Testis (tissue), 3 donors: ENCODE measurements around the gene SHROOM3. TPM values are rescaled to one million over a fixed set of nuclear protein-coding genes. Genes with fewer than 3 reads are reported as not detected.

ENCODE experiments used
- DNase-seq: peaks from one replicate; pipeline ENCODE4 v3.0.0-alpha.2; 2019
- H3K27ac ChIP-seq, 2 donors: fragments of 200-600 bp; sonication (generic); one replicate each; pipeline ENCODE4 v1.5.1; 2019
- H3K27me3 ChIP-seq: fragments of 200-600 bp; sonication (generic); one replicate; pipeline ENCODE4 v1.5.1; 2019
- H3K36me3 ChIP-seq: fragments of 200-600 bp; sonication (generic); one replicate; pipeline ENCODE4 v1.5.1; 2017; ENCODE audit warnings: low read depth; ENCODE audit errors: missing control alignments
- H3K4me1 ChIP-seq: fragments of 200-600 bp; sonication (generic); one replicate; pipeline ENCODE4 v1.5.1; 2019
- H3K4me3 ChIP-seq, 2 donors: fragments of 200-600 bp; sonication (generic); one replicate each; pipeline ENCODE4 v1.5.1; 2017 to 2019
- H3K9me3 ChIP-seq: fragments of 200-600 bp; sonication (generic); one replicate; pipeline ENCODE4 v1.5.1; 2017
- POLR2A ChIP-seq: fragments of 450-650 bp; IDR thresholded peaks from one replicate; pipeline ENCODE4 v1.6.1; 2017; ENCODE audit warnings: antibody characterized with exemption, mild to moderate bottlenecking, moderate library complexity
- WGBS, 2 donors: methylation state at CpG; one replicate each; pipeline ENCODE4 v1.1.5; 2018; 5-methylcytosine and 5-hydroxymethylcytosine counted together
- intact Hi-C: fragments of 100-400 bp; cut with DNase I; formaldehyde crosslinking; loops from one replicate; pipeline ENCODE4 v1.15.1; 2023; ENCODE audit warnings: low total_unique reads
- polyA plus RNA-seq: library from polyadenylated mRNA; stranded (reverse); fragments of 350-450 nt; fragmentation: Illumina TruSeq; extraction: RNeasy Lipid Tissue Mini Kit (QIAGEN cat#74804); gene quantifications from one replicate; pipeline ENCODE4 v1.2.3, GENCODE V29; 2014; ENCODE audit warnings: low read depth, low replicate concordance; ENCODE audit not compliant: insufficient read depth
- total RNA-seq, 2 donors: library from RNA; depleted of rRNA; stranded (reverse); fragments of >200 nt; gene quantifications; one replicate each; pipeline ENCODE4 v1.2.3, GENCODE V29; 2016
- TF ChIP-seq, protein P1 (sequence below), 3 experiments: fragments of 450-650 bp in 2 of 3; fragments of 200-600 bp in 1 of 3; sonication (generic) in 1 of 3; IDR thresholded peaks; one replicate each; pipeline ENCODE4 v1.5.1; 2016 to 2019; ENCODE audit warnings: antibody characterized with exemption in 3 of 3, mild to moderate bottlenecking in 2 of 3, moderate library complexity in 1 of 3

The SHROOM3 gene
- total and polyA plus RNA-seq, 3 donors from 2014 or later, result 3.9 to 7.2 (median 6.4) TPM

DNA sequence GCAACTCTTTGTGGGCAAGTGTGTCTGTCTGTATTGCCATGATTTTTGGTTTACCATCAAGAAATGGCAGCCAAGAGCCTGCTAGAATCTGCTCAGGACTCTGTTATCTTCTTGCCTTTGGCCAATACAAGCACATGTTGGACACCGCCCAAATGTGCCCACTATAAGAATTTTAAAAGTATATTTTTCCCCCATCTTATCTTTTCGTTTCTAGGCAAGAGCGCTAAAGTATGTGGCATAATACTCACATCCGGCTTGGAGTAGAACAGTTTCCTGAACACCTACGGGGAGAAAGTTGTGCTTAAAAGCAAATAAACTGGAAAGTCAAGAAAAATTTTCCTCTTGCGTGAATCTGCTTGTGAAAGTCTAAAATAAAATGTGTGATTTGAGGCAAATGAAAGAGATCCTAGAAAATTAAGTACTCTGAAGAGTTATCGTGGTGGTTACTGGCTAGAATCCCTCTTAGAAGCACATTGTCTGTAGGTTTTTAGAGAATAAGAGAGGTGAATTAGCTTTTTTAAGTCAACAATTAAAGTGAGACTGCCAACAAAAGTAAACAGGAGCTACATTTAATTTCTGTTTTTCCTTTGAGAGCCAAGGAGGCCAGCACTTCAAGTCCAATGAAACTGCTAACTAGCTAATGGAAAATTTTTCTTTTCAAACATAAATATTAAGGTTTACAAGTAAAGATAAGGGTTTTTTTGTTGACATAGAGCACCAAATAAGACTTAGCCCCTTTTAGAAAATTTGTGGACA lies 242.7 kb downstream of the SHROOM3 start:
- intact Hi-C loops, result no loop called here
- Histone ChIP-seq H3K9me3 (no peaks in the 10 kb centered on the region), H3K27me3 (no peaks in the 10 kb centered on the region), H3K4me1 (no peaks in the 10 kb centered on the region), H3K4me3 (no peak overlapping the region), H3K27ac (no peak overlapping the region), H3K36me3 (no peaks in the 10 kb centered on the region)
- TF ChIP-seq, protein P1, sequence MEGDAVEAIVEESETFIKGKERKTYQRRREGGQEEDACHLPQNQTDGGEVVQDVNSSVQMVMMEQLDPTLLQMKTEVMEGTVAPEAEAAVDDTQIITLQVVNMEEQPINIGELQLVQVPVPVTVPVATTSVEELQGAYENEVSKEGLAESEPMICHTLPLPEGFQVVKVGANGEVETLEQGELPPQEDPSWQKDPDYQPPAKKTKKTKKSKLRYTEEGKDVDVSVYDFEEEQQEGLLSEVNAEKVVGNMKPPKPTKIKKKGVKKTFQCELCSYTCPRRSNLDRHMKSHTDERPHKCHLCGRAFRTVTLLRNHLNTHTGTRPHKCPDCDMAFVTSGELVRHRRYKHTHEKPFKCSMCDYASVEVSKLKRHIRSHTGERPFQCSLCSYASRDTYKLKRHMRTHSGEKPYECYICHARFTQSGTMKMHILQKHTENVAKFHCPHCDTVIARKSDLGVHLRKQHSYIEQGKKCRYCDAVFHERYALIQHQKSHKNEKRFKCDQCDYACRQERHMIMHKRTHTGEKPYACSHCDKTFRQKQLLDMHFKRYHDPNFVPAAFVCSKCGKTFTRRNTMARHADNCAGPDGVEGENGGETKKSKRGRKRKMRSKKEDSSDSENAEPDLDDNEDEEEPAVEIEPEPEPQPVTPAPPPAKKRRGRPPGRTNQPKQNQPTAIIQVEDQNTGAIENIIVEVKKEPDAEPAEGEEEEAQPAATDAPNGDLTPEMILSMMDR (IDR thresholded peaks at IDR 0.05), result no peak
- TF ChIP-seq POLR2A, result no peak
- WGBS, 2 donors, result 57 to 64% methylated on average over 7 of the region's 7 CpGs
- DNase-seq, result no peak

DNA sequence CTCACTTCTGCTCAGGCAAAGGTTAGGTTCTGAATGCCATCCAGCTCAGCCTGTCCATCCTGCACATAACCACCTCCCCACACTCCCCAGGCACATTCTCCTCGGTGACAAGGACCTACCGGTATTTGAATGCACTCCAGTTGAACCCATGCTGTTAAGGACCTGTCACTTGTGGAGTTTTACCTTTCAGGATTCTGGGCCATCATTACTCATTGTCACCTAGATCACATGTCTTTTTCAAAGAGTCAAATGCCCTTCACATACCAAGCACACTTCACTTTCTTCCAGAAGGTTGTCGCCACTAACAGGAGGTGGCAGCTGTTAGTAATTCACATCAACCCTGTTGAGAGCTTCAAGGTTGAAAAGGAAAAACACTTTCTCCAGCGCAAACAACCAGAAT lies 244.7 kb downstream of the SHROOM3 start:
- intact Hi-C loops, result no loop called here
- no peak overlapping the region for H3K4me3 ChIP-seq
- H3K36me3 ChIP-seq, result no peaks in the 10 kb centered on the region
- DNase-seq, result no peak
- H3K27ac ChIP-seq, result no peak overlapping the region
- 88 to 92% methylated on average over 4 of the region's 4 CpGs for WGBS, 2 donors
- H3K9me3 ChIP-seq, result no peaks in the 10 kb centered on the region
- H3K27me3 ChIP-seq, result no peaks in the 10 kb centered on the region
- no peaks in the 10 kb centered on the region for H3K4me1 ChIP-seq
- no peak for TF ChIP-seq POLR2A
- TF ChIP-seq, protein P1 (IDR thresholded peaks at IDR 0.05), result no peak

DNA sequence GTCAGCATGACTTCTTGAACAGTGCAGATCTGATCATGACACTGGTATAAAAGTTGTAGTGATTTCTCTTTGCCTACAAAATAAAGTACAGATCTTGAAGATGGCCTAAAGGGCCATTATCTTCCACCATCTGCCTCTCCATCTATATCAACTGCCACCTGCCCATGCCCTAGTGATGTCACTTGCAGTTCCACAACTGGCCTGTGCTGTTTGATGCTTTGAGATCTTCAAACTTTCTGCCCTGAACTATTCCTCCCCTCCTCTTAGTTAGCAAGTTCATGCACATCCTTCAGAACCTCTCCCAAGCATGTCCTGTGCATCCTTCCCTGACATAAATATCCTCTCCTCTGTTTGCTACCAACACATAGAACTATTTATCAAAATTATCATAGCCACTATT lies 245.9 kb downstream of the SHROOM3 start:
- intact Hi-C loops, result no loop called here
- Histone ChIP-seq H3K9me3 (no peaks in the 10 kb centered on the region), H3K4me1 (no peaks in the 10 kb centered on the region), H3K4me3 (no peak overlapping the region), H3K36me3 (no peaks in the 10 kb centered on the region), H3K27ac (no peak overlapping the region), H3K27me3 (no peaks in the 10 kb centered on the region)
- TF ChIP-seq, protein P1 (IDR thresholded peaks at IDR 0.05), result no peak
- no peak for TF ChIP-seq POLR2A
- no peak for DNase-seq

DNA sequence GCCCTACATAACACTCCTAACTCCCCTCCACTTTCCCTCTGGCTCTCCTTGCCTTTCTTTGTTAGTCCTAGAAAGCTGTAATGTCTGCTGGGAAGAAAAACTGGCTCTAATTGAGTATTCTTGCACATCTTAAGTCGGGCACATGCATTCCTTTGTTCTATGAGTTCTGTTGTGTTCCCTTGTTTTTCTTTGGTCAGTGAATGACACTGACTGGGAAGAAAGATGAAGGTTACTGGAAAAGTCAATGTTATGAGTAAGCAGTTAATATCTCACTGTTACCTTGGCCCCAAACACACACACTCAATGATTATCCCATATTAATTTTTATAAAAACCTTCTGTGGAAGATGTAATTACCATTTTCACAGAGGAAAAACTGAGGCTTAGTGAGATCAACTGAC lies 247.0 kb downstream of the SHROOM3 start:
- Histone ChIP-seq H3K27me3 (no peaks in the 10 kb centered on the region), H3K27ac (no peak overlapping the region), H3K4me1 (no peaks in the 10 kb centered on the region), H3K9me3 (no peaks in the 10 kb centered on the region), H3K4me3 (no peak overlapping the region), H3K36me3 (no peaks in the 10 kb centered on the region)
- no peak for DNase-seq
- no peak for TF ChIP-seq POLR2A
- TF ChIP-seq, protein P1 (IDR thresholded peaks at IDR 0.05), result no peak
- WGBS, 2 donors, result 67 to 78% methylated on average over 1 of the region's 1 CpG
- intact Hi-C loops, result no loop called here

DNA sequence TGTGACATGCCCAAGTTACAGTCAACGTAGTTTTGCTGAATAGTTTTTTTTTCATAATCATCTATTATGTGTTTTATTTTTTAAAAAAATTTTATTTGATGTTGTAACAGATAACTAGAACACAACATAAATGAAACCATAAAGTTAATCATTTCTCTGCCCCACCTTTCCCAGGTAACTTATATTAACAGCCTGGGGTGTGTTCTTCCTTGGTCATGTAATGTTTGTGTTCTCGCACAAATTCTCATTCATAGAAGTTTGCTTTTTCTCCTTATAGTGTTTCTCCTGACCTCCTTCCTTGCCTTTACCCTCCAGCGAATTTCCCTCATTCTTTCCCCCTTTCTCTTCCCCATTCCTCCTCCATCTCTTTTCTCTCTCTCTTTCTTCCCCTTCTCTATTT lies 248.1 kb downstream of the SHROOM3 start:
- intact Hi-C loops, result no loop called here
- no peak overlapping the region for H3K27ac ChIP-seq
- no peak for DNase-seq
- no peaks in the 10 kb centered on the region for H3K4me1 ChIP-seq
- H3K27me3 ChIP-seq, result no peaks in the 10 kb centered on the region
- TF ChIP-seq, protein P1 (IDR thresholded peaks at IDR 0.05), result no peak
- TF ChIP-seq POLR2A, result no peak
- H3K4me3 ChIP-seq, result no peak overlapping the region
- no peaks in the 10 kb centered on the region for H3K36me3 ChIP-seq
- H3K9me3 ChIP-seq, result no peaks in the 10 kb centered on the region
- whole genome bisulfite sequencing, 2 donors, result 89 to 97% methylated on average over 3 of the region's 3 CpGs
